SK-N-MC (cell line): ENCODE results near the gene TPX2.
"Not testable (repeated sequence)": the region's sequence is repeated elsewhere in the genome, so short reads cannot be mapped to it uniquely, and the experiment has no call there.

ENCODE experiments used
- DNase-seq: peaks from one replicate; pipeline ENCODE4 v3.0.0-alpha.2; 2011; ENCODE audit warnings: low read depth, low spot score
- H3K27ac ChIP-seq: fragments of 200-600 bp; sonication (generic); 2 replicates; pipeline ENCODE4 v1.5.1; 2016; ENCODE audit warnings: mixed run types
- H3K36me3 ChIP-seq: fragments of 200-600 bp; sonication (generic); 2 replicates; pipeline ENCODE4 v1.6.1; 2017; ENCODE audit warnings: antibody characterized with exemption, low read length, mixed read lengths; ENCODE audit not compliant: insufficient read depth
- H3K4me3 ChIP-seq: fragments of 200-600 bp; sonication (generic); 2 replicates; pipeline ENCODE4 v1.5.1; 2016
- H3K9ac ChIP-seq: fragments of 200-600 bp; sonication (generic); 2 replicates; pipeline ENCODE4 v1.8.0; 2017; ENCODE audit warnings: mixed run types, mixed read lengths; ENCODE audit not compliant: insufficient read length
- H3K9me3 ChIP-seq: fragments of 200-600 bp; sonication (generic); 2 replicates; pipeline ENCODE4 v1.6.1; 2017; ENCODE audit warnings: low read depth, mild to moderate bottlenecking, antibody characterized with exemption, low read length, moderate library complexity, mixed read lengths
- EZH2 ChIP-seq: fragments of 200-600 bp; sonication (generic); IDR thresholded peaks from one replicate; pipeline ENCODE4 v1.6.1; 2017; ENCODE audit warnings: antibody characterized with exemption
- FOXP2 ChIP-seq: optimal IDR thresholded peaks from 2 replicates; pipeline ENCODE3; 2011; ENCODE audit warnings: mild to moderate bottlenecking, moderate library complexity; ENCODE audit not compliant: insufficient read depth; ENCODE audit errors: extremely low read length, control extremely low read depth
- POLR2AphosphoS5 ChIP-seq: IDR thresholded peaks from 2 replicates; pipeline ENCODE4 v1.6.1; 2012; ENCODE audit warnings: mild to moderate bottlenecking, low read depth, low read length, borderline replicate concordance

Gene TPX2

DNA sequence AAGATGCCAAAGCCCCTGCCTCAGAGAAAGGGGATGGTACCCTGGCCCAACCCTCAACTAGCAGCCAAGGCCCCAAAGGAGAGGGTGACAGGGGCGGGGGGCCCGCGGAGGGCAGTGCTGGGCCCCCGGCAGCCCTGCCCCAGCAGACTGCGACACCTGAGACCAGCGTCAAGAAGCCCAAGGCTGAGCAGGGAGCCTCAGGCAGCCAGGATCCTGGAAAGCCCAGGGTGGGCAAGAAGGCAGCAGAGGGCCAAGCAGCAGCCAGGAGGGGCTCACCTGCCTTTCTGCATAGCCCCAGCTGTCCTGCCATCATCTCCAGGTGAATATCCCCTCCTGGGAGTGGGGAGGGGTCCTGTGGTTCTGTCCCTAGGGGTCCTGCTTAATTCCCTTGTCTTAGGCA is 81.1 kb downstream of the TPX2 start:
- no peak for TF ChIP-seq EZH2
- H3K36me3 ChIP-seq = no peaks in the 10 kb centered on the region
- DNase-seq = no peak

DNA sequence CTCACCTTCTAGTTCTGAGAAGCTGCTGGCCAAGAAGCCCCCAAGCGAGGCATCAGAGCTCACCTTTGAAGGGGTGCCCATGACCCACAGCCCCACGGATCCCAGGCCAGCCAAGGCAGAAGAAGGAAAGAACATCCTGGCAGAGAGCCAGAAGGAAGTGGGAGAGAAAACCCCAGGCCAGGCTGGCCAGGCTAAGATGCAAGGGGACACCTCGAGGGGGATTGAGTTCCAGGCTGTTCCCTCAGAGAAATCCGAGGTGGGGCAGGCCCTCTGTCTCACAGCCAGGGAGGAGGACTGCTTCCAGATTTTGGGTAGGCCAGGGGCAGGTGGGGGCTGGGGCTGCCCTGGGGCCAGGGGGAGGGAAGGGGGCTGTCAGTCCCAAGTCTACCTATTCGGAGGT is 82.3 kb downstream of the TPX2 start:
- Histone ChIP-seq H3K9ac (no peak overlapping the region), H3K36me3 (no peaks in the 10 kb centered on the region), H3K27ac (no peak overlapping the region), H3K4me3 (no peak overlapping the region), H3K9me3 (no peaks in the 10 kb centered on the region)
- TF ChIP-seq EZH2 (no peak), FOXP2 (no peak), POLR2AphosphoS5 (no peak)
- DNase-seq = no peak

More for the DNA sequence above, 81.1 kb downstream of the TPX2 start:
- Histone ChIP-seq H3K27ac (no peak overlapping the region), H3K4me3 (no peak overlapping the region), H3K9ac (no peak overlapping the region), H3K9me3 (no peaks in the 10 kb centered on the region)

DNA sequence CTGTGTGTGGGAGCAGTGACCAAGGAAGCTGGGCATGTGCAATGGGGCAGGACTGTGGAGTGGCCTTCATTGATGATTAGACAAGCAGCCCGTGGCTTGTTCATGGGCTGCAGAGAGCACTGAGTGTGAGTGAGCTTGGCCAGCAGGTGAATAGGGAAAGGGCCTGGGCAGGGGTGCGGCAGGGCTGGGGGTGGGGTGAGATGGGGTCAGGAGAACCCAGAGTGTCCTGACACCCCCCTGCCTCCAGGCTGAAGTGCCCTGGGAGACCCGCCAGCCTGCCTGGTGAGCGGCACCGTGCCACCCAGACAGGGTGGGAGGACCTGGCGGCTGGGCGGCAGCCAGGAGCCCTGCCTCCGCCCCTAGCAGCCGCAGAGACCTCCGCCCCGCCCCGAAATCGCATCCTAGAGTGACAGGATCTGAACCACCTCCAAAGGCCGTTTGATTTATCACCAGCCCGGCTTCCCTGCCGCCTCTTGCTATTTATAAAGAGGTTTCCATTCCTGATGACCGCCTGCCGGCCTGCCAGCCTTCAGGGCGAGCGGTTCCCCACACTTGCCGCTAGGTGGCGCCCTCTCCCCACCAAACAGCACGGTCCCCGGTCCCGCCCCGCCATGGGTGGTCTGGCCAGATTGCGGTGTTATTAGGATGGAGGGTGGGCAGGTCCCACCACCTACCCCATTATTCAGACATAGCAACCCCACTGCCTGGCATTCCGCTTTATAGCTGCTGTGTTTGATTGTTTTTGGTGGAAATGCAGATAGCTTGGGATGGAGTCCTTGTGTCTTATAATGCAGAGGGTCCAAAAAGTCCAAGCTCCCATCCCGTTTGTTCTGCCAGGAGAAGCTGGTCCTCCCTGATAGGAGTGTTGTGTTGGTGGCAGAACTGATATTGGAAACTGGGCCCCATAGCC is 83.6 kb downstream of the TPX2 start:
- Histone ChIP-seq H3K27ac (no peak overlapping the region), H3K4me3 (no peak overlapping the region), H3K9ac (no peak overlapping the region), H3K36me3 (no peaks in the 10 kb centered on the region), H3K9me3 (no peaks in the 10 kb centered on the region)
- TF ChIP-seq FOXP2 (no peak), EZH2 (no peak), POLR2AphosphoS5 (no peak)
- no peak for DNase-seq

DNA sequence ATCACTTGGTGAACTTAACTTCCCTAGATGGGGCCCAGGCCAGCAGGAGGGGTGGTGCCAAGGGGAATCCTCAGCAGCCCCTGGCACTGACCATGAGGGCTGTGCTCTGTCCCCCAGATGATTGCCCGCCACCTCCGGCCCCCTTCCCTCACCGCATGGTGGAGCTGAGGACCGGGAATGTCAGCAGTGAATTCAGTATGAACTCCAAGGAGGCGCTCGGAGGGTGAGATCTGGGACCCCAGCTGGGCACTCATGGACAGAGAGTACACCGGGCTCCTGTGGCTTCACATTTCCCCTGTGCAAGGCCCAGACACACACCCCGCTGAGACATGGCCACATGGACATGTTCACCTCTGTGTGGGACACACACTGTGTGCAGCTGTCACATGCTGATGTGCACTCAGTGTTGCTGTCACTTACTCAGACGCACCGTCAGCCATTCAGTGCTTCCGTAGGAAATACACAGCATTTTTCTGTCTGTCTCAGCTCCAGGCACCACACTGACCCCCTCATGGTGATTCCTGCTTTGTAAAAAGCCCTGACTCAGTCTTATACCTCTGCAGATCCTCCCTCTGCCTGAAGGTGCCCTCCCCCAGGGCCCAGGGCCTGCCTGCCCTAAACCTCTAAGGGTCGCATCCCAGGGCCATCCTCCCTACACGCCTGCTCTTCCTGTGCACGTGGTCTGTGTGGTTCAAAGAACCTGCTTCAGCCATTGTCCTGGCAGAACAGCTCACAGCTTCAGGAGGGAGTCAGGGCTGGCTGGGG is 84.5 kb downstream of the TPX2 start:
- DNase-seq = no peak
- H3K36me3 ChIP-seq = no peaks in the 10 kb centered on the region
- H3K4me3 ChIP-seq = no peak overlapping the region
- H3K9me3 ChIP-seq = no peaks in the 10 kb centered on the region
- TF ChIP-seq FOXP2 = no peak
- no peak overlapping the region for H3K27ac ChIP-seq
- no peak overlapping the region for H3K9ac ChIP-seq

DNA sequence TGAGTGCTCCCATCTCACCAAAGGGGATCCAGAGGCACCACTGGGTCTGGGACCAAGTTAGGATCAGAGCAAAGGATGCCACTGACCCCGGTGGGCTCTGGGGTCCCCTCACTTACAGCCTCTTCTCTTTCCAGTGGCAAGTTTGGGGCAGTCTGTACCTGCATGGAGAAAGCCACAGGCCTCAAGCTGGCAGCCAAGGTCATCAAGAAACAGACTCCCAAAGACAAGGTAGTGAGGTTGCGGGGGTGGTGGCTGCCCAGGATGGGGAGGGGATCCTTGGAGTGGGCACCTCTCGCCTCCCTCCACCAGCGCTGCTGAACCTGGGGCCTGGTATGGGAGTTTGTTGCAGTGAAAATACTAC is 85.0 kb downstream of the TPX2 start:
- H3K27ac ChIP-seq = no peak overlapping the region
- no peak overlapping the region for H3K4me3 ChIP-seq
- no peak for DNase-seq
- H3K9me3 ChIP-seq = no peaks in the 10 kb centered on the region
- H3K9ac ChIP-seq = no peak overlapping the region
- TF ChIP-seq FOXP2 = no peak
- TF ChIP-seq EZH2 = no peak
- TF ChIP-seq POLR2AphosphoS5 = no peak
- H3K36me3 ChIP-seq = no peaks in the 10 kb centered on the region

DNA sequence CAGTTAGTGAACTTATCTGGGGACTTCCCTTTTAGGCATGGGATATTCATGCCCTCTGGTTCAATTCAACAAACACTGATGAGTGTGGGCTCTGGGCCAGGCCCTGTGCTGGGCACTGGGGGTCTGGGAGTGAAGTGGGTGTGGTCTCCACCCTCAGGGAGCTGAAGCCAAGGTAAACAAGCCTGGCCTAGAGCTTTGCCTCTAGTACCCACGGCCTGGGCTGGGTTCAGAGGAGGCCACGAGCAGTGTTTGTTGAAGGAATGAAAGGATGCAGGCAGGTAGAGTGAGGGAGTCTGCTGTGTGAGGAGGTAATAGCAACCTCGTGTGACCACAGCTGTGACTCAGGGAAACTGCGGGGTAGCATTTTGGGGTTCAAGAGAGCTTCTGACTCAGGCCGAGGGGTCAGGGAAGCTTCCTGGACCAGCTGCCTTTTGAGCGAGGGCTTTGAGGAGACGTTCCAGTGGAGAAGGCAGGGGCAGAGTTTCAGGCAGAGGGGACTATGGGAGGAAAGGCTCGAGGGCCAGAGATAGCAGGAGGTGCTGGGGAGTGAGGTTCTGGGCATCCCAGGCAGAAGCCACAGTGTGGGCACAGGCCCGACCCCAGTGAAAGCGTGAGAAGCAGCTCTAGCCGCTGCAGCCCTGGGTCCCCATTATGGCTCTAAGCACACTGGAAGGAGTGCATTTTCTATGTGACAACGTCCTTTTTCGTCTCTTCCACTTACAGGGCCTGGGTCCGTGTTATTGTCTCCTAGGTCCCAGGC is 85.6 kb downstream of the TPX2 start:
- TF ChIP-seq FOXP2 (no peak), POLR2AphosphoS5 (no peak), EZH2 (no peak)
- Histone ChIP-seq H3K27ac (no peak overlapping the region), H3K9ac (no peak overlapping the region), H3K9me3 (no peaks in the 10 kb centered on the region), H3K36me3 (no peaks in the 10 kb centered on the region), H3K4me3 (no peak overlapping the region)
- no peak for DNase-seq

DNA sequence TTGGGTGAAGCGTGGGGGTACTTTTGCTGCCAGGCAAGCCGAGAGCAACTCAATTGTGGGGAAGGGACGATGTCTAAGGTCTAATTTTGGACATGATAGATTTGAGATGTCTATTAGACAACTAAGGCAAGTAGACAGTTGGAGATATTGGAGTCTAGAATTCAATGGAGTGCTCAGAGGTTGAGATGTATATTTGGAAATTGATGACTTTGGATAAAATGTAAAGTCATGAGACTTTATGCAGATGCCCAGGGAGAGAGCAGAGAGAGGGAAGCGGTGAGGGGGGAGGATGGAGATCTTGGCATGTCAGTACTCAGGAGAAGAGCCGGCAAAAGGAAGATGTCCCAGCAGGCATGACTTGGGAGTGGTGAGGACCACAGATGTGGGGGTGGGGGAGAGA is 87.0 kb downstream of the TPX2 start:
- no peak for DNase-seq
- Histone ChIP-seq H3K36me3 (no peaks in the 10 kb centered on the region), H3K27ac (no peak overlapping the region), H3K9me3 (no peaks in the 10 kb centered on the region), H3K9ac (no peak overlapping the region), H3K4me3 (no peak overlapping the region)
- TF ChIP-seq EZH2 = no peak

DNA sequence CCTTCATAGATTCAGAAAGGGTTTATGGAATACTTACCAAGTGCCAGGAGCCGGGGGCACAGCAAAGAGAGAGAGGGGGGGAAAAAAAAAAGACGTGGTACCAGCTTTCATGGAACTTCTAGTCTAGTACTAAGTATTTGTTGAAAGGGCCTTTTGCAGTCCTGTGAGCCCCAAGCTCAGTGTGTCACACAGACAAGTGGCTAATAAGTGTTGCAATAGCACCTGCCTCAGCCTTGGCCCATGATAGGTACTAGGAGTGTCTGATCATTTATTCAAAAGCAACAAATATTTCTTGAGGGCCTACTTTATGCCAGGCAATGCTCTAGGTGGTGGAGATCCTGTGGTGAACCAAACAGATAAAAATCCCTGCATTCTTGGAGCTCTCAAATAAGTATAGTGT is 88.0 kb downstream of the TPX2 start:
- no peak for DNase-seq
- Histone ChIP-seq H3K4me3 (no peak overlapping the region), H3K27ac (no peak overlapping the region), H3K9ac (no peak overlapping the region), H3K9me3 (no peaks in the 10 kb centered on the region), H3K36me3 (no peaks in the 10 kb centered on the region)
- TF ChIP-seq POLR2AphosphoS5 (no peak), FOXP2 (no peak), EZH2 (no peak)

DNA sequence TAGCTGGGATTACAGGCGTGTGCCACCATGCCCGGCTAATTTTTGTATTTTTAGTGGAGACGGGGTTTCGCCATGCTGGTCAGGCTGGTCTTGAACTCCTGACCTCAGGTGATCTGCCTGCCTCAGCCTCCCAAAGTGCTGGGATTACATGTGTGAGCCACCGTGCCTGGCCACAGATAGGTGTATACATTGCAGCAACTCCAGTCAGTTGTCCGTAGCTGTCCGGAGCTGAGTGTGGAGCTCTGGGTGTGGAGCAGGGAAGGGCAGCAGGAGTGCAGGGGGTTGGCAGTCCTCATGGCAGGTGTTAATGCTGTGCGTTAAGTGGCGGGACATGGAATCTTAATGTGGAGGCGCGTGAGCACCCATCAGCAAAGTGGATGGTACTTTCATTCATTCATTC is 88.9 kb downstream of the TPX2 start:
- DNase-seq, H3K9ac ChIP-seq, H3K4me3 ChIP-seq, H3K36me3 ChIP-seq, H3K27ac ChIP-seq, H3K9me3 ChIP-seq: not testable (repeated sequence)
